ENCODE data around the gene CLHC1. TPM values are rescaled to one million over a fixed set of nuclear protein-coding genes. Genes with fewer than 3 reads are reported as not detected.
"Not testable (repeated sequence)": the region's sequence is repeated elsewhere in the genome, so short reads cannot be mapped to it uniquely, and the experiment has no call there.

CLHC1 gene
- polyA plus RNA-seq, 3 donors, result 2.4 to 5.0 TPM; not detected in 1

DNA sequence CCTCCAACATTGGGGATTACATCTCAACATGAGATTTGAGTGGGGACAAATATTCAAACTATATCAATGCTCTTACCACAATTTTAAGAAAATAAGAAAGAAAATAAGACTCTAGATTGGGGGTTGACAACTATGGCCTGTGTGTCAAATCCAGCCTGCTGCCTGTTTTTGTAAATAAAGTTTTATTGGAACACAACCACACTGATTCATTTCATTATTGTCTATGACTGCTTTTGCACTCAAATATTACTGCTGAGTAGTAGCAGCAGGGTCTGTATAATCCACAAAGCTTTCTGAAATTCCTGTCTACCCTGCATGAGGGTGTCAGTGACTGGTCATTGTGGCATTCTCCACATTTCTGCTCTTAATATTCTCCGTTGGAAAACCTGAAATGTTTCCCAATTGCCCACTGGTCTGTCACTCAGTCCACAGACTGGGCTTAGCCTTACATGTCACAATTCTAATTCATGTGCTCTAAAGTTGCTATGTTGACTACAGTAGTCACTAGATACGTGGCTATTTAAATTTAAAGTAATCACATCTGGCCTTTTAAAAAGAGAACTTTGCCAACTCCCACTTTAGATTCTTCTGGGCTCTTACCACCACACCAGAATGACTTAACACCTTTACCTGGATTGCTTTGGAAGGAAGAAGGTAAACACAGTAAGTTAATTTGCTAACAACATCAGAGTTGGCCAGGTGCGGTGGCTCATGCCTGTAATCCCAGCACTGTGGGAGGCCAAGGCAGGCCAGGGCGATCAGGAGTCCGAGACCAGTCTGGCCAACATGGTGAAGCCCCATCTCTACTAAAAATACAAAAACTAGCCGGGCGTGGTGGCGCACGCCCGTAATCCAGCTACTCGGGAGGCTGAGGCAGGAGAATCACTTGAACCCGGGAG lies 86.9 kb downstream of the CLHC1 start:
- no peak overlapping the region for H3K4me3 Mint-ChIP-seq
- Histone ChIP-seq H3K4me1 (ENCODE audit: control insufficient read depth in 1 of 2, insufficient read depth in 2 of 2, low read length in 2 of 2) (peaks cover 12 to 21% of the 10 kb centered on the region in 2 donors), H3K79me2 (ENCODE audit: insufficient read depth, low read length) (no peaks in the 10 kb centered on the region), H4K20me1 (ENCODE audit: insufficient read depth, low read length) (no peaks in the 10 kb centered on the region), H3K27me3 (ENCODE audit: control insufficient read depth in 2 of 2, insufficient read depth in 2 of 2, low read length in 2 of 2) (no peaks in the 10 kb centered on the region), H2AFZ (ENCODE audit: insufficient read depth, low read depth, low read length, poor library complexity, severe bottlenecking) (no peak overlapping the region), H3K27ac (ENCODE audit: low read depth in 1 of 2, low read length in 2 of 2) (no peak overlapping the region), H3K4me3 (replicated peaks in 1 of 3; ENCODE audit: low read depth in 2 of 3, low read length in 3 of 3) (no peak overlapping the region), H3K36me3 (replicated peaks in 1 of 2; ENCODE audit: control insufficient read depth in 1 of 2, insufficient read depth in 2 of 2, low read length in 2 of 2) (no peaks in the 10 kb centered on the region), H3K9me3 (replicated peaks in 1 of 2; ENCODE audit: control insufficient read depth in 1 of 2, insufficient read depth in 1 of 2, low read length in 2 of 2) (no peaks in the 10 kb centered on the region), H3K9ac (ENCODE audit: insufficient read depth, low read length, poor library complexity, severe bottlenecking) (no peak overlapping the region), H3K4me2 (replicated peaks; ENCODE audit: extremely low read depth, low read length, poor library complexity, severe bottlenecking) (no peak overlapping the region)
- H3K4me1 Mint-ChIP-seq, result peaks cover 11% of the 10 kb centered on the region
- intact Hi-C loops (cut with micrococcal nuclease), result loop anchor here in 1 of 2 donors (5.0 kb wide), 1 partner anchor 43 kb away; no protein-coding TSS in a partner anchor
- 94% methylated on average over 6 of the region's 12 CpGs for WGBS (ENCODE audit: insufficient coverage)
- no peak for TF ChIP-seq CTCF (IDR thresholded peaks at IDR 0.05)
- peaks cover 0 to 3% (median 0%) of the 10 kb centered on the region in 7 donors for H3K9me3 Mint-ChIP-seq
- H3K27ac Mint-ChIP-seq, result peak overlapping the region in 1 of 7 donors; percentile 18
- H3K36me3 Mint-ChIP-seq, result no peaks in the 10 kb centered on the region
- DNase-seq, result no peak
- H3K27me3 Mint-ChIP-seq (ENCODE audit: low read depth in 3 of 3), result peaks cover 0 to 2% (median 0%) of the 10 kb centered on the region in 3 donors

GRCh38 chr2:55143706-55144105 lies 88.4 kb downstream of the CLHC1 start:
- DNase-seq; H3K4me1 ChIP-seq (ENCODE audit: control insufficient read depth in 1 of 2, insufficient read depth in 2 of 2, low read length in 2 of 2); H3K4me3 Mint-ChIP-seq; H3K79me2 ChIP-seq (ENCODE audit: insufficient read depth, low read length); H3K4me2 ChIP-seq (replicated peaks; ENCODE audit: extremely low read depth, low read length, poor library complexity, severe bottlenecking); H3K27me3 Mint-ChIP-seq (ENCODE audit: low read depth in 3 of 3); H3K27me3 ChIP-seq (ENCODE audit: control insufficient read depth in 2 of 2, insufficient read depth in 2 of 2, low read length in 2 of 2); H3K9ac ChIP-seq (ENCODE audit: insufficient read depth, low read length, poor library complexity, severe bottlenecking); H3K27ac Mint-ChIP-seq; H3K27ac ChIP-seq (ENCODE audit: low read depth in 1 of 2, low read length in 2 of 2); H3K4me1 Mint-ChIP-seq; H4K20me1 ChIP-seq (ENCODE audit: insufficient read depth, low read length); H3K36me3 Mint-ChIP-seq; H3K9me3 ChIP-seq (replicated peaks in 1 of 2; ENCODE audit: control insufficient read depth in 1 of 2, insufficient read depth in 1 of 2, low read length in 2 of 2); H3K9me3 Mint-ChIP-seq; H3K36me3 ChIP-seq (replicated peaks in 1 of 2; ENCODE audit: control insufficient read depth in 1 of 2, insufficient read depth in 2 of 2, low read length in 2 of 2); H2AFZ ChIP-seq (ENCODE audit: insufficient read depth, low read depth, low read length, poor library complexity, severe bottlenecking); H3K4me3 ChIP-seq (replicated peaks in 1 of 3; ENCODE audit: low read depth in 2 of 3, low read length in 3 of 3): not testable (repeated sequence)
- intact Hi-C loops (cut with micrococcal nuclease), result loop anchor here in 1 of 2 donors (5.0 kb wide), 1 partner anchor 41 kb away; no protein-coding TSS in a partner anchor
- WGBS (ENCODE audit: insufficient coverage), result no CpG with 5 or more reads among the region's 2 CpGs
